Measurements from ENCODE around the gene GTF2H1.

The GTF2H1 gene

GRCh38 chr11:18321969-18322711, at the start of gene GTF2H1, which contains the start of gene HPS5:
Gene GTF2H1, plus strand, starts transcription at chr11:18322567. Its CDS starts 10,508 bp downstream, at chr11:18333075.
Gene HPS5, minus strand, starts transcription at chr11:18322140. Its CDS starts 4,282 bp downstream, at chr11:18317858.
- DNase-seq: peak; percentile 99

DNA sequence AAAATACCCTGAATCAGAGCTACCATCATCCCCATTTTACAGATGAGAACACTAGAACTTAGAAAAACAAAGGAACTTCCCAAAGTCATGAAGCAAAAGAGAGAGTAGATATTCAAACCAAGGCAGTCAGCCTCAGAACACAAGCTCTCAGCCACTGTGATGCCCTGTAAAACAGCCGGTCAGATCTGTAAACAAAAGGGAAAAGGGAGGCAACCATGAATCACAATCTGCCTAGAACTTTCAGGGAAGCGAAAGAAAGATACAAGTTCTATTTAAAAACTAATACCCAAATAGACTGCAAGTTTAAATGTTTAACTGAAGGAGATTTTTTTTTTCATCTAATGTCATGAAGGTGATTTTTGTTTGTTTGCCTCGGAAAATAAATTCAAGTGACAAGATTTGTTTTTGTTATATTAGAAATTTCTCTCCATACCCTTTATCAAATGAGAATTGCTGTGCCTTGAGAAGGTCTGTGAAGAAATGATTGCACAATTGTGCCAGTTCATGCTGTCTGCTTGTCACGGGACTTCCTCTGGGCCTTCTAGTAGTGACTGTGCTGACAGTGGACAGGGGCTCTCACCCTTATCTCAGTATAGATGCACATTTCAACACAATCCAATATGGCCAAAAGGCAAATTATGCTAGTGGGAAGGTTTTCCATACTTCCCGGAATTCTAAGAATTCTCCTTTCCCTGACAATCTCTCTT, 44.6 kb upstream of the GTF2H1 start:
- peak; percentile 20 for DNase-seq

- DNase-seq: no peak
Observed at GRCh38 chr11:18280438-18281045, 41.8 kb upstream of the GTF2H1 start.

DNA sequence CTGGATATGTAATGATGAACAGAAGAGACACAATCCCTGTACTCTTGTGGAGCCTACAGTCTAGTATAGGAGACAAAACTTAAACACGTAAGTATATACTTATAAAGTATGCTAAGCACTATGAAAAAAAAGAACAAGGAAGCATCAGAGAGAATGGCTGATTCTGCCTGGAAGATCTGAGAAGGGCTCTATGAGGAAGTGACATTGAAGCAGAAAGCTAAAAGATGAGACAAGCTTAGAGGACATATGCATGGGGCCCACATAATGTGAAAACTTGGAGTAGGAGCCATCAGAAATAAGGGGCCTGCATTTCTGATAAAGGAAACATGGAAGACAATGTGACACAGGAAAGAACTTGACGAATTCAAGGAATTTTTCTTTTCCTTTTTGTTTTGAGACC, 39.7 kb upstream of the GTF2H1 start:
- DNase-seq: no peak

DNA sequence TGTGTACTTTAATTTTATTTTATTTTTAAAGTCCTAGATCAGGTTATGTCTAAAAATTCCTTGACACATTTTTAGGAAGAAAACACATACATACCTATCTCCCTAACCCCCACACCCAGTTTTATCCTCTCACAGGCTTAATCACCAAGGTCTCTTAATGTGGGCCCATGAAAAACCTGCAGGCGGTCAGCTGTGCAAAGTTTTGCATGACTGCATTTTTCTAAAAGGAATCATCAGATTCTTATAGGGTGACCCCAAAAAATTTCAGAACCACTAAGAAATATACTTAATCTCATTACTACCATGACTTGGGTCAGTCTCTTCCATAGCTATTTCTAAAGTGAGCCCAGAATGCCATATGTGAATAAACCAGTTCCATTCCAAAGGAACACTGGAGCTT, 36.5 kb upstream of the GTF2H1 start:
- DNase-seq: no peak

GRCh38 chr11:18288911-18289310, 33.5 kb upstream of the GTF2H1 start:
- no peak for DNase-seq

GRCh38 chr11:18294862-18295261, 27.5 kb upstream of the GTF2H1 start:
- no peak for DNase-seq

GRCh38 chr11:18295316-18295715, 27.1 kb upstream of the GTF2H1 start:
- no peak for DNase-seq

- no peak for DNase-seq
Observed at GRCh38 chr11:18299721-18300120, 22.6 kb upstream of the GTF2H1 start.

DNA sequence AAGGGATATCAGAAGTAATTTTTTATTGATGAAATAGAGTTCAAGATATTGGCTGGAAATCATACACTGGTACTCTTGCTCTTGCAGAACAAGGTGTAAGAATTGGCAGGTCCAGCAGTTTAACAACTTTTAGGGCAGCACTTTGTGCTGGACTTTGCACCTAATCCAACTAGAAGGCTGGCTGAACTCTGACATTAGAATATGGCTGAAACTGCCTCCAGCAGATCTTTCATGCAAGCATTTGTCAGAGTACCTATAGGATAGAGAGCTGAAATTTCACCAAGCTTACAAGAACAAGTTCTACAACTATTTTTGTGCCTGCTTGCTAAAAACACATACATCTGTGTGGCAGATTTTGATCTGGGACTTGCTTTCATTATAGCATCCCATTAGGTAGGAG, 17.6 kb upstream of the GTF2H1 start:
- DNase-seq: no peak

GRCh38 chr11:18307461-18308139, 14.8 kb upstream of the GTF2H1 start:
- no peak for DNase-seq

DNA sequence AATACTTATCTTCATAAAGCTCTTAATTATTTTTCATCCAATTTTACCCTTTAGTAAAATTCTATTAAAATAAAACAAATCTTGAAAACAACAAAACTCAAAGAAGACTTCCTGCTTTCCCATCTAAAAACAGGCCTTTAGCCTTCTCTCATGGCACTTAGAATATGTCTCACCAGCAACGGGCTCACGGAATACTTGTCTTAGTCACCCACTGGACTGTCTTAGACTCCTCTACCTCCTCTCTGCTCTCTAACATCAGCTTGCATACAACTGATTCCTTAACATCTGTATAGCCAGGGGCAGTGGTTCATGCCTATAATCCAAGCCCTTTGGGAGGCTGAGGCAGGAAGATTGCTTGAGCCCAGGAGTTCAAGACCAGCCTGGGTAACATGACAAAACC, 14.1 kb upstream of the GTF2H1 start:
- no peak for DNase-seq

DNA sequence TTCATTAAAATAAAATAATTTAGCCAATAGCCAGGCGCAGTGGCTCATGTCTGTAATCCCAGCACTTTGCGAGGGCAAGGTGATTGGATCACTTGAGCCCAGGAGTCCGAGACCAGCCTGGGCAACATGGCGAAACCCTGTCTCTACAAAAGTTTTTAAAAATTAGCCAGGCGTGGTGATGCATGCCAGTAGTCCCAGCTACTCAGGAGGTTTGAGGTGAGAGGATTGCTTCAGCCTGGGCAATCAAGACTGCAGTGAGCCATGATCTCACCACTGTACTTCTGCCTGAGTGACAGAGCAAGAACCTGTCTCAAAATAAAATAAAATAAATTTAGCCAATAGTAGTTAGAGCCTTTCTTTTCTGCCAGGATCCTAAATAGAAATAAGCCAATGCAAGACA, 12.7 kb upstream of the GTF2H1 start:
- no peak for DNase-seq

DNA sequence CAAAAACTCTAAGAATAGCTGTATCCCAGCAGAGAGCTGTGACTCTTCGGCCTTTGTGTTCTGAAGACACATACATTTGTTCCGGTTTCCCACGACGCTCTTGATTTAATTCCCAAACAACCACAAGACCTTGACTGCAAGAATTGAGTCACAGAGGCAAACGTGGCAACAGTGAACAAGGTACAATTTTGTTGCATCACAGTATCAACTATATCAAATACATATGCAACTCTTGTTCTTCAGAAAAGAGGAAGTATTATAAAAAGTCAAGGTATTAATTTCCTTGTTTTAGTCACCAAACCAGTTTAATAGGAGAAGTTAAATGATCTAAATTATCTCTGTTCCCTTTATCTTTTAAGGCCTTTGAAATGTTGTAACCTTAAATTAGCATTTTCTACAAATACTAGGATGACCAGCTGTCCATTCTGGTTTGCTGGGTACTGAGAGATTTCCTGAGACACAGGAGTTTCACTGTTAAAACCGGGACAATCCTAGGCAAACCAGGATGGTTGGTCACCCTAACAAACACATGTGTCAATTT, 11.5 kb upstream of the GTF2H1 start:
- DNase-seq: no peak

DNA sequence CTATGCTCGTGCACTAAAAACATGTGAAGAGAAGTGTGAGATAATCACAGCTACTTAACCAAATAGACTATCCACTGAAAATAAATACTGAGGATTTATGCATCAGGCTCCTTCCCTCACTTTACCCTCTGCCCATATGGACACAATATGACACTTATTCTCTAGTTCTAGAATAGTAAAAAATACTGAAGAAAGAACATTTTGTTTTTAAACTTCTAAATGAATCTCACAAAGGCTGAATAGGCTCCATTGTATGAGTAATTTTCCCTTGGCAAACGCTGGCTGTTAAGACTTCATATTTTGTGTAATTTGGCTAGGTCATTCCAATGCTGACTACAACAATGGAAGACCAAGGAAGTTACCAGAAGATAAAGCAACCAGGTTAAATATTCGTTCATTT, 10.4 kb upstream of the GTF2H1 start:
- DNase-seq: no peak

GRCh38 chr11:18312663-18313420, 9.5 kb upstream of the GTF2H1 start:
- no peak for DNase-seq

DNA sequence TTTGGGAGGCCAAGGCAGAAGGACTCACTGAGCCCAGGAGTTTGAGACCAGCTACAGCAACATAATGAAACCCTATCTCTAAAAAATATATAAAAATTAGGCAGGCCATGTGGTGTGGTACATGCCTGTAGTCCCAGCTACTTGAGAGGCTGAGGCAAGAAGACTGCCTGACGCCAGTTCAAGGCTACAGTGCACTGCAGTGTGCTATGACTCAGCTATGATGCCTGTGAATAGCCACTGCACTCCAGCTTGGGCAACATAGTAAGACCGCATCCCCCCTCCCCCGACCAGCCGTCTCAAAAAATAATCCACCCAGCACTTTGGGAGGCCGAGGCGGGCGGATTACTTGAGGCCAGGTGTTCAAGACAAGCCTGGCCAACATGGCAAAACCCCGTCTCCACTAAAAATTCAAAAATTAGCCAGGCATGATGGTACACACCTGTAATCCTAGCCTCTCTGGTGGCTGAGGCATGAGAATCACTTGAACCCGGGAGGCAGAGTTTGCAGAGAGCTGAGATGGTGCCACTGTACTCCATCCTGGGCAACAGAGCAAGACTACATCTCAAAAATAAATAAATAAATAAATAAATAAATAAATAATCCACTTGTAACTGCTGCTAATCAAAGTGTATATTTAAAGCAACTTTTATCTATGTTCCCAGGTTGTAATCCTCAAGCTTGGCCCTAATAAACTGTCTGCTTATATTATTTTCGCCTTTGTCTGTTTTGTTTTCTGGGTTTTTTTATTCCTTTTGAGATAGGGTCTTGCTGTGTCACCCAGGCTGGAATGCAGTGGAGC, 8.2 kb upstream of the GTF2H1 start:
- no peak for DNase-seq

- no peak for DNase-seq
Observed at GRCh38 chr11:18314784-18315523, 7.4 kb upstream of the GTF2H1 start.

DNA sequence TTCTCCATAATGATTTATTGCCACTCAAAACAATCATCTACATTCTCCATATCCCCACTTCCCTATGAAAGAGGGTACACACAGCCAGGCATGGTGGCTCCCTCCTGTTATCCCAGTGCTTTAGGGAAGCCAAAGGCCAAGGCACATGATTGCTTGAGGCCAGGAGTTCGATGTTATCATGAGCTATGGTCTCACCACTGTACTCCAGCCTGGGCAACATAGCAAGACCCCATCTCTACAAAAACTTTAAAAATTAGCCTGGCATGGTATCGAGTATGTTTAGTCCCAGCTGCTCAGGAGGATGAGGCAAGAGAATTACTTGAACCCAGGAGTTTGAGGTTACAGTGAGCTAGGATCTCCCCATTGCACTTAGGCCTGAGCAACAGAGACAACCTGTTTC, 6.5 kb upstream of the GTF2H1 start:
- no peak for DNase-seq

- DNase-seq: no peak
Observed at GRCh38 chr11:18317551-18317950, 4.8 kb upstream of the GTF2H1 start.

- no peak for DNase-seq
Observed at GRCh38 chr11:18319914-18320313, 2.5 kb upstream of the GTF2H1 start.
